Midbrain (tissue), 1 donor: ENCODE results near the gene DCLK1.
A peak's percentile ranks its signal among the peaks of the same experiment; 100 is the strongest.
"Not testable (repeated sequence)": the region's sequence is repeated elsewhere in the genome, so short reads cannot be mapped to it uniquely, and the experiment has no call there.

Experiments used
- DNase-seq: peaks from one replicate; lab custom pipeline; 2025; lab: John Stamatoyannopoulos, UW

Gene DCLK1

GRCh38 chr13:36084131-36084530, 47.1 kb downstream of the DCLK1 start:
- DNase-seq = no peak

GRCh38 chr13:36082806-36083205, 48.4 kb downstream of the DCLK1 start:
- no peak for DNase-seq

GRCh38 chr13:36082396-36082795, 48.8 kb downstream of the DCLK1 start:
- no peak for DNase-seq

- no peak for DNase-seq
Measured at GRCh38 chr13:36076211-36076610, 55.0 kb downstream of the DCLK1 start.

GRCh38 chr13:36074659-36075058, 56.5 kb downstream of the DCLK1 start:
- DNase-seq = no peak

- DNase-seq = no peak
Measured at GRCh38 chr13:36072152-36072935, 58.8 kb downstream of the DCLK1 start.

DNA sequence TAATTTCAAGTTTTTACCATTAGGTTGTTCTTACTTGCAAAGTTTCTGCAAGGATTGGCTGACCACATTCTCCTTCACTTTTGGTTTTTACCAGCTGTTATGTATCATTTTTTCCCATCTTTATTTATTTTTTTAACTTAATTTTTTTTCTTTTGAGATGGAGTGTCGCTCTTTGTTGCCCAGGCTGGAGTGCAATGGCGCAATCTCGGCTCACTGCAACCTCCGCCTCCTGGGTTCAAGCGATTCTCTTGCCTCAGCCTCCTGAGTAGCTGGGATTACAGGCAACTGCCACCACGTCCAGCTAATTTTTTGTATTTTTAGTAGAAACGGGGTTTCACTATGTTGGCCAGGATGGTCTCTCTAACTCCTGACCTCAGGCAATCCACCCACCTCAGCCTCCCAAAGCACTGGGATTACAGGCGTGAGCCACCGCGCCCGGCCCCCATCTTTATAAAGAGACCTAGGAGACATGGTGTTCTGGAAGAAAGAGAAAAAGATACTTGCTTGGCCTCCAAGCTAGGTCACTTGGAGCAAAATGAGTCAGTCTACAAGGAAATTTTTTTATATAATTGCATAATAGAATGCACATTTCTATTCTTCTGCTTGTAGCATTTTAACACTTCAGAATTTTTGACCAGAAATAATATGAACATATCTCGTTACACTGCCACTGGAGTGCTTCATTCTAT, 60.5 kb downstream of the DCLK1 start:
- not testable (repeated sequence) for DNase-seq

DNA sequence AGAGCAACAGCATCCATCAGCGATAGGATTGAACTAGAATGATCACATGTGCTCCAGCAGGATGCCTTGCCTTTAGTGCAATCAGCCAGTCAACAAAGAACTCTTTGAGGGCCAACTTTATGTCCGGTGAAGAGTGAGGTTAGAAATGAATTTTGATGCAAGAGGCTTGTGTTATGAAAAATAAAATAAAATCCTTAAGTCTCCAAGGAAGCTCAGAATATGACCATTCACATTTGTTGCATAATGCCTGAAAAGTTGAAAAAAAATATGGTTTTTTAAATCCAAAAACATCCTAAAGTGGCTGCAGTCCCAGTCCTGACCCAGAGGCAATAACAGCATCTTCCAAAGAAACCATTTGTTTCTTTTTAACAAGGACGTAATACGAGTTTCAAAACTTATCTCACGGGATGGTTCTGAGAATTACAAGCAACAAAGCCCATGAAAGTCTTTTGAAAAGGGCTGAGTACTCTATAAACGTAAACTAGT, 61.3 kb downstream of the DCLK1 start:
- DNase-seq = no peak

GRCh38 chr13:36068991-36069390, 62.2 kb downstream of the DCLK1 start:
- no peak for DNase-seq

DNA sequence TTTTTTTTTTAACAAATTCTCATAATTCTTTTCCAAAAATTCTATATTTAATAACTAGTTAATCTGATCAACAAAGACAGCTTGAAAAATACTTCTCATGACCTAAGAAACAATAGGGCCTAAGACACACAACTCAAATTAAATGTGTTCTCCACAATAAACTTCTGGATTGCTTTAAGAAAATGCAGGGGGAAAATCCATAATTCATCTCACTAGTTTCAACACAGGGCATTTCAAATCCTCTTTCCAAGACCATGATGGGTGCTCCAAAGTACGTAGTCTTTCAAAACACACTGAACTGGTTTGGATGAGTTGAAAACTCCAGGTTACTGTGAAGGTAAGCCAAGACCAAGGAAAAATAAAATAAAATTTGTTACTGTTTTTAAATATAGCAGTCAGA, 62.6 kb downstream of the DCLK1 start:
- no peak for DNase-seq

GRCh38 chr13:36067746-36068381, 63.3 kb downstream of the DCLK1 start:
- no peak for DNase-seq

DNA sequence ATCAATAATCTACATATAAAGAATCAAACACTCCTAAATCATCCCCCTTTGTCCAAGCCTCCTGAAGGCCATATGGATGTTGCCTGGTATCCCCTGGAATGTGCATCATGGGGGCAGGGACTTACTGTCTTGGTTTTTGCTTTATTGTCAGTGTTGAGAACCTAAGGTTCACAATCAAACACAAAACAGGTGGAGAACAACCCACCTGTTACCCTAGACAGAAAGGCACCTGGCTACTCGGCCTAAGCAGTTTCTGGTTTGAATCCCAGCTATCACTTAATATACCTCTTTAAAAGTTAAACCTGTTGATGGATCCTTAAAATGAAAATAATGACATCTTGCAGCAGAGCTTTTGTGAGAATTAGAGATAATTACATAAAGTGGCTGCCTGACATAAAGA, 68.9 kb downstream of the DCLK1 start:
- no peak for DNase-seq

DNA sequence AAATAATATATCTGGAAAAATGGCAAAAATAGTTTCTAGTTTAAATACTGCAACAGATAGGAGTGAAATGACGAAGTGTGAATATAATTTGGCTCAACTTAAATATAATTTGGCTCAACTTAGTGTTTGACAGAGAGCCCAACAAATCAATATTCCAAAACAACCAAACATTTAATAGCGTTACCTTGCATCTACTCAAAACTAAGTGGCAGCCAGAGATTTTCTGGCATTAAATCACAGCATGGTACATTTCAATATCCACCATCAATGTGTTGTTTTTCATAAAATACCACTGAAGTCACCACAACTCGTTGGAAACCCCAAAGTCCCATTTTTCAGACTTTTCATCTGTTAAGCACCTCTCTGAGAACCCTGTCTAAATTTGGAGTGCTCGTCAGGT, 69.6 kb downstream of the DCLK1 start:
- DNase-seq = no peak

DNA sequence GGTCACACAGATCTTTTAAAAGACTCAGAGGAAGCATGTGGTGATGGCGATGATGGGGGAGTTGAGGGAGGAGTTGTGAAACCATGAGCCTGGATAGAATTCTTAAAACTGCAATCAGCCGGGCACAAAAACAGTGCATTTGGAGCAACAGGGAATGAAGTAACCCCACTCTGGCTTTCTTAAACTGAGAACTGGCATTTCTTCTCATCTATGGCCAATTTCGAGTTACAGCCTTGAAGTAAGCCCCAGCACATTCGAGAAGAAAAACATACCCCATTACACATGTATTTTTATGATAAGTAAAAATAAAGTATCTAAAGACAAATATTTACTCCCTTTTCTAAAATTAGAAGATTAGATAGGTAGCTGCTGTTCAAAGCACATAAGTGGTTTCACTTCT, 70.1 kb downstream of the DCLK1 start:
- DNase-seq = no peak

GRCh38 chr13:36059321-36059720, 71.9 kb downstream of the DCLK1 start:
- peak; percentile 9 for DNase-seq

DNA sequence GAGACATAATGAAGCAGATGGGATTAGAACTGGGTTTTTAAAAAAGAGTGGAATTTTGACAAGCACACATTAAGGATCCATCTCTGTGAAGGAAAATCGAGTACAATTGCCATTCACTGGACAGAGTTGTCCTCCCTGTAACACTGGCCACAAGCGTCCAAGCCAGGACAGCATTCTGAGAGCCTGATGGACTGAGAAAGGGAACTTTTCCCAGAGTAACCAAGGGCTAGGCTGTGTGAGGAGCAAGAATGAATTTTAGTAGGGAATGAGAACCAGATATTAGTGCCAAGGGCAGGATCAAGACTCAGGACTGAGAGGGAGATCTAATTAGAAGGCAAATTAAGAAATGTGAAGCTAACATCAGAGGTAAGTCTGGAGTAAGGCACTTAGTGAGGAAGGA, 73.1 kb downstream of the DCLK1 start:
- no peak for DNase-seq

DNA sequence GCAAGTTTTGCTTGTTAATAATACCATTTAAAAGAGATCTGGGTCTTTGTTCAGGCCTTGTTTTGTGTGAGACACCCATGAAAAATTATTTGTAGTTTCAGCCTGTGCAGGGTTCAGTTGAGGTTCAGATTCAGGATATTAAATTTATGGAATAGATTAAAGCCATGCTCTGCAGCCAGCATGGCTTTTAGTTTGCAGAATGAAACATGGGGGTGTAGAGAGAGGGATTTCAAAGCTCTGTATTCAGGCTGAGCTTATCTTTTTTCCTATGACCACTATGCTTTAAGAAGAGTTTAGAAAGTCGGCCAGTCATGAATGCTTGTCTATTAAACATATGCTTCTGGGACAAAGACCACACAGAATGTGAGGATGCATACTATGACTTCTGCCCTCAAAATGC, 73.6 kb downstream of the DCLK1 start:
- no peak for DNase-seq

GRCh38 chr13:36057041-36057440, 74.1 kb downstream of the DCLK1 start:
- no peak for DNase-seq

DNA sequence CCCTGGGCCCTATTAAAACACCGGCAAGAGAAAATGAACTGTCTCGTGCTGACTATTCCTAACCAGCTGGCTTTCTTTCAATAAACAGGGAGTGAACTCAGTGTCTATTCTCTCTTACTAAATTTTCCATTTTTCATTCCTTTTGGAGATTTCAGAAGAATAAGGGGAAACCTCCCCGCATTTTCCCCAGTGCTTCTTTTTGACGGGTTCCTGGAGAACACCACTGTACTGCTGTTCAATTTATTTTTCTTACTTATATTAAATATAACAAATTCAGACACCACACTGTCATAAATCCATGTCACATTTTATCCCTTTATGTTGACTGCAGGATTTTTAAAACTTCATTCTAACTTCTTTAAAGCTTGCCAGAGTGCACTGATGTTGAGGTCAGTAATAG, 75.8 kb downstream of the DCLK1 start:
- DNase-seq = no peak

DNA sequence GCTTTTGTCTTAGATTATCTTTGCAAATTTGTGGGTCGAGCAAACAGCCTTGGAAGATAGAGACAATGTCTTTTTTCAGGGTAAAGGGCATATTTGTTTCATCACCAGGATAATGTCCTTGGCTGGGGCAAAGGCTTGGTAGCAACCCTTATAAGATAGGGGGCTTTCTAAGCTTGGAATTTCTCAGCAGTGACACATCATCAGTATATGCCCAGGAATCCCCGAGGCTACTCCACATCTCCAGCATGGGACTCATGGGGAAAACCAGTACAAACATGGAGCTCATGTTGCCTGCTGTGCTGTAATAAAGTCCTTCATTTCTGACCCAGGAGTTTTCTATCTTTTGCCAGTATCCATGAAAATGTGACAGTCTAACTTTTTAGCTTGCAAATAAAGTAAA, 77.1 kb downstream of the DCLK1 start:
- DNase-seq = no peak

DNA sequence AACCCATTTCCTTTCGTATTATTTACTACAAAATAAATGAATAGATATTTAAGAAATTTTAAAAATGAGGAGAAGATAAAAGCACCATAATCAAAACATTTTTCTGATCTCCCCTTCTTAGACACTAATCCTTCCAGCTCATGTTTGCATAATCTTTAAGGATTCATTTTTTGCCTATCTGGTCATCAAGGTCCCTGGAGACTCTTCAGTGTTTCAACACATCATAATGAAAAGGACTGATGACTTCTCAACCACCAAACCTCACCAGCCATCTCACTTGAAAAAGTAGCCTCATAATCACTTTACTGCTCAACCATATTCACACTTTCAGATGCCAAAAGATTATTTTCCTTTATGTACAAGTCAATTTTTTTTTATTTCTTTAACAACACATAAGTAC, 80.1 kb downstream of the DCLK1 start:
- no peak for DNase-seq

DNA sequence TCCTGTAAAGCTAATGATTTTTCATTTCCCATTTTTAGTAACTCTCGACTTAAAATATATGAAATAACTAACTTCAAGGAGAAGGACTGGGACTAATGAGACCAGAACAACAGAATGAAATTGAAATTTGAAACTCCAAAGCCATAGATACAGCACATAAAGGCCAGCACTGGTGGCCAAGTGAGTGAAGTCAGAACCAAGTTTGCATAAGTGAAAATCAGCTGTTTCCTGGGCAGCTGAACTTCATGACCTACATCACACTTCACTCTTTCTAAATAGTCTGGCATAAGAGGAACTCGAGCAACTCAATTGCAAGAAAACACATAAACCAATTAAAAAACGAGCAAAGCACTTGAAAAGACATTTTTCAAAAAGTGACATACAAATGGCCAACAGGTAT, 84.5 kb downstream of the DCLK1 start:
- no peak for DNase-seq
